MG63 (cell line): ENCODE measurements around the gene CAPG. TPM values are rescaled to one million over a fixed set of nuclear protein-coding genes. Genes with fewer than 3 reads are reported as not detected.
"Not testable (repeated sequence)": the region's sequence is repeated elsewhere in the genome, so short reads cannot be mapped to it uniquely, and the experiment has no call there.

ENCODE experiments used
- DNase-seq: peaks from one replicate; pipeline ENCODE4 v3.0.0-alpha.2; 2020
- H3K27me3 ChIP-seq: fragments of 250-450 bp; sonication (Bioruptor Pico); 2 replicates; pipeline ENCODE4 v1.5.1; 2020; ENCODE audit warnings: mild to moderate bottlenecking, moderate library complexity
- H3K36me3 ChIP-seq: fragments of 250-450 bp; sonication (Bioruptor Pico); 2 replicates; pipeline ENCODE4 v1.5.1; 2020; ENCODE audit warnings: mild to moderate bottlenecking, moderate library complexity
- H3K4me3 ChIP-seq: fragments of 250-450 bp; sonication (Bioruptor Pico); 2 replicates; pipeline ENCODE4 v1.5.1; 2020; ENCODE audit warnings: mild to moderate bottlenecking, moderate library complexity
- H3K9me3 ChIP-seq: fragments of 250-450 bp; sonication (Bioruptor Pico); 2 replicates; pipeline ENCODE4 v1.5.1; 2020; ENCODE audit warnings: mild to moderate bottlenecking, moderate library complexity
- total RNA-seq: library from RNA; depleted of rRNA; stranded (reverse); fragments of >200 nt; shearing (Covaris generic); gene quantifications from 2 replicates; pipeline ENCODE4 v1.2.3, GENCODE V29; 2014; ENCODE audit warnings: low replicate concordance

CAPG gene
- total RNA-seq, 1 experiment from 2014 or later: 538 TPM

GRCh38 chr2:85394261-85394681, 15.9 kb downstream of the CAPG start:
- no peak overlapping the region for H3K4me3 ChIP-seq
- peak; percentile 47 for DNase-seq
- H3K9me3 ChIP-seq: no peaks in the 10 kb centered on the region
- no peaks in the 10 kb centered on the region for H3K27me3 ChIP-seq
- peaks cover 81% of the 10 kb centered on the region for H3K36me3 ChIP-seq

DNA sequence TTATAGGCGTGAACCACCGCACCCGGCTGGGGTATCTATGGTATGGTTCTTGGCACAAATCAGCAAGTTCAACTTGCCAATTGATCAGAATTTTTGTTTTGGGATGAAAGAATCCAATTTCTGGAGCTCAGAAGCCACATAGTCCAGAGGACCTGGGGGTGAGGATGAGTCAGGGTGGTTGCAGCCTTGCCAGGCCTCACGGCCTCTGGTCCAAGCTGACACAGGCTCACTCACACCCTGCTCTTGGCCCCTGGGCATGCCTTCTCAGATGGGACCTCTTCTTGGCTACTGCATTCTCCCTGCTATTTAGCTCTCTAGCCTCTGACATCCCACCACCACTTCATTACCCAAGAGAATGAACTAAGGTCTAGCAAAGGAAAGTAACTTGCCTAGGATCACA, 16.3 kb downstream of the CAPG start:
- H3K27me3 ChIP-seq: no peaks in the 10 kb centered on the region
- H3K36me3 ChIP-seq: peaks cover 80% of the 10 kb centered on the region
- no peaks in the 10 kb centered on the region for H3K9me3 ChIP-seq
- DNase-seq: peak; percentile 90
- H3K4me3 ChIP-seq: no peak overlapping the region

GRCh38 chr2:85390941-85391669, 19.1 kb downstream of the CAPG start:
- peak; percentile 47 for DNase-seq
- Histone ChIP-seq H3K36me3 (peaks cover 64% of the 10 kb centered on the region), H3K9me3 (no peaks in the 10 kb centered on the region), H3K27me3 (no peaks in the 10 kb centered on the region), H3K4me3 (no peak overlapping the region)

GRCh38 chr2:85388878-85389538, 21.2 kb downstream of the CAPG start:
- H3K9me3 ChIP-seq: no peaks in the 10 kb centered on the region
- no peak overlapping the region for H3K4me3 ChIP-seq
- peaks cover 51% of the 10 kb centered on the region for H3K36me3 ChIP-seq
- DNase-seq: no peak
- H3K27me3 ChIP-seq: no peaks in the 10 kb centered on the region

DNA sequence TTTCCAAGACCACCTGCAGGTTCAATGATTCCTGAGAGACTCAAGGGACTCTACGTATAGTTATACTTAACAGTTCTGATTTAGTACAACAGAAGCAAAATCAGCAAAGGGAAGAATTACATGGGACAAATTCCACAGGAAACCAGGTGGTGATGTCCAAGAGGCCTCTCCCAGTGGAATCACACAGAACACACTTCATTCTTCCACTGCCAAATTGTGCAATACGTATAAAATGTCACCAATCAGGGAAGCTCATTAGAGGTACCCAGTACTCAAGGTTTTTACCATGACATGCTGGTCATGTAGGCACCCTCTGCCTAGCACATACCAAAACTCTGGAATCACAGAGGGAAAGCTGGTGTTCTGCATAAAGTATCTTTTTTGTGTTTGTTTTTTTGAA, 22.4 kb downstream of the CAPG start:
- no peaks in the 10 kb centered on the region for H3K9me3 ChIP-seq
- H3K36me3 ChIP-seq: peaks cover 42% of the 10 kb centered on the region

GRCh38 chr2:85385746-85386145, 24.4 kb downstream of the CAPG start:
- no peaks in the 10 kb centered on the region for H3K9me3 ChIP-seq
- no peak overlapping the region for H3K4me3 ChIP-seq
- no peaks in the 10 kb centered on the region for H3K27me3 ChIP-seq
- DNase-seq: no peak
- peaks cover 25% of the 10 kb centered on the region for H3K36me3 ChIP-seq

More for the DNA sequence above, 22.4 kb downstream of the CAPG start:
- DNase-seq: no peak
- Histone ChIP-seq H3K27me3 (no peaks in the 10 kb centered on the region), H3K4me3 (no peak overlapping the region)

GRCh38 chr2:85383850-85384249, 26.3 kb downstream of the CAPG start:
- H3K27me3 ChIP-seq: no peaks in the 10 kb centered on the region
- no peaks in the 10 kb centered on the region for H3K9me3 ChIP-seq
- H3K4me3 ChIP-seq: no peak overlapping the region
- DNase-seq: no peak
- peaks cover 18% of the 10 kb centered on the region for H3K36me3 ChIP-seq

DNA sequence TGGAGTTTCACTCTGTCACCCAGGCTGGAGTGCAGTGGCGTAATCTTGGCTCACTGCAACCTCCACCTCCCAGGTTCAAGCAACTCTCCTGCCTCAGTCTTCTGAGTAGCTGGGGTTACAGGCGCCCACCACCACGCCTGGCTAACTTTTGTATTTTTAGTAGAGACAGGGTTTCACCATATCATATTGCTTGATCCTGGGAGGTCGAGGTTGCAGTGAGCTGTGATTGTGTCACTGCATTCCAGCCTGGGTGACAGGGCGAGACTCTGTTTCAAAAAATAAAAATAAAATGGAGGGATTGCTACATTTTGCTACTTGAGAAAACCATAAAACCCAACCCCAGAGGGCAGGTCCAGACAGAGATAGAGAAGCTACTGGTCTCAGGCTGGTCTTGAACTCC, 27.0 kb downstream of the CAPG start:
- DNase-seq, H3K27me3 ChIP-seq, H3K4me3 ChIP-seq, H3K9me3 ChIP-seq: not testable (repeated sequence)
- peaks cover 15% of the 10 kb centered on the region for H3K36me3 ChIP-seq

- Histone ChIP-seq H3K9me3 (no peaks in the 10 kb centered on the region), H3K4me3 (no peak overlapping the region), H3K36me3 (peaks cover 12% of the 10 kb centered on the region), H3K27me3 (no peaks in the 10 kb centered on the region)
- DNase-seq: no peak
Observed at GRCh38 chr2:85380048-85380447, 30.1 kb downstream of the CAPG start.

DNA sequence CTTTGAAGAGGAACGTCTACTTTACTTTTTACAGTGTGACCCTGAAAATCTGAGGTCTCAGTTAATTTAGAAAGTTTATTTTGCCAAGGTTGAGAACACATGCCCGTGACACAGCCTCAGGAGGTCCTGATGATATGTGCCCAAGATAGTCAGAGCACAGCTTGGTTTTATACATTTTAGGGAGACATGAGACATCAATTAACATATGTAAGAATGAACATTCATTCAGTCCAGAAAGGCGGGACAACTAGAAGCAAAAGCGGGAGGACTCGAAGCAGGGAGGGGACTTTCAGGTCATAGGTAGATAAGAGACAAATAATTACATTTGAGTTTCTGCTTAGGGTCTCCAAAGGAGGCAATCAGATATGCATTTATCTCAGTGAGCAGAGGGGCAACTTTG, 31.9 kb downstream of the CAPG start:
- no peak for DNase-seq
- no peaks in the 10 kb centered on the region for H3K9me3 ChIP-seq
- H3K36me3 ChIP-seq: peaks cover 10% of the 10 kb centered on the region
- no peaks in the 10 kb centered on the region for H3K27me3 ChIP-seq
- H3K4me3 ChIP-seq: no peak overlapping the region

- Histone ChIP-seq H3K4me3 (no peak overlapping the region), H3K36me3 (peaks cover 13% of the 10 kb centered on the region), H3K27me3 (no peaks in the 10 kb centered on the region), H3K9me3 (no peaks in the 10 kb centered on the region)
- DNase-seq: no peak
Observed at GRCh38 chr2:85377083-85377482, 33.1 kb downstream of the CAPG start.

DNA sequence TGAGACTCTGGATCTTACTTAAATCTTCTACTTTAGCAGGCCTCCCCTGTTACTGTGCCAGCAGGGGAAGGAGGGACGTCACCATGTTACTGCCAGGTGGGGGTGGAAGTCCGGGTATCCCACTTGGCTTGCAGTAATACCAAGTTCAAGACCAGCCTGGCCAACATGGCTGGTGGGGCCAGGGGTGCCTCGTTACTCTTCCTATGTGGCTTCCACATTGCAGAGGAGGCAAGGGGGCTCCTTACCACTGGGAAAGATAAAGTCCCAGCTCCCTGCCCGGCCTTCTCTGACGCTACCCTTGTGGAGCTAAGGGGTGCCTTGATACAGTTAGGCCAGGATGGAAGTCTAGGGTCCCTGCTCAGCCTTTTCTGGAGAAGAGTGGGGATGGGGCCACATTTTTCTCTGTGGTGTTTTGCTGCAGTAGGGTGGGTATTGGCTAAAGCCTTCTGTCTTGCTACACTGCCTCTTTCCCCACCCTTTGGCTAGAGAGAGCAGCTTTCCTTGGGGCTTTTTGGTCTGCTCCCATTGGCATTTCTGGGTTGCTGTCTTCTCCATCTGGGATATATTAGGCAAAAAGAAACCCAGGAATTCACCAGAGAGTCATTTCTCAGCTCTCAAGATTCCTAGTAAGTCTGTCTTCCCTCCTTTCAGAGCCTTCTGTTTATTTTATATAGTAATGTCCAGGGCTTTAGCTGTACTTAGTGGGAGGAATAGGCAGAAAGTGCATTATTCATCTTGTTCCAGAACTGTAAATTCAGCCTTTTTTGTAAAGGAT, 33.7 kb downstream of the CAPG start:
- DNase-seq: no peak
- no peak overlapping the region for H3K4me3 ChIP-seq
- H3K9me3 ChIP-seq: no peaks in the 10 kb centered on the region
- H3K27me3 ChIP-seq: no peaks in the 10 kb centered on the region
- peaks cover 13% of the 10 kb centered on the region for H3K36me3 ChIP-seq

GRCh38 chr2:85371045-85371444, 39.1 kb downstream of the CAPG start:
- no peak overlapping the region for H3K4me3 ChIP-seq
- no peaks in the 10 kb centered on the region for H3K27me3 ChIP-seq
- DNase-seq: no peak
- peaks cover 10% of the 10 kb centered on the region for H3K36me3 ChIP-seq
- H3K9me3 ChIP-seq: no peaks in the 10 kb centered on the region

- DNase-seq: peak; percentile 72
- Histone ChIP-seq H3K4me3 (no peak overlapping the region), H3K27me3 (no peaks in the 10 kb centered on the region), H3K36me3 (peaks cover 10% of the 10 kb centered on the region), H3K9me3 (no peaks in the 10 kb centered on the region)
Observed at GRCh38 chr2:85369500-85369899, 40.7 kb downstream of the CAPG start.

DNA sequence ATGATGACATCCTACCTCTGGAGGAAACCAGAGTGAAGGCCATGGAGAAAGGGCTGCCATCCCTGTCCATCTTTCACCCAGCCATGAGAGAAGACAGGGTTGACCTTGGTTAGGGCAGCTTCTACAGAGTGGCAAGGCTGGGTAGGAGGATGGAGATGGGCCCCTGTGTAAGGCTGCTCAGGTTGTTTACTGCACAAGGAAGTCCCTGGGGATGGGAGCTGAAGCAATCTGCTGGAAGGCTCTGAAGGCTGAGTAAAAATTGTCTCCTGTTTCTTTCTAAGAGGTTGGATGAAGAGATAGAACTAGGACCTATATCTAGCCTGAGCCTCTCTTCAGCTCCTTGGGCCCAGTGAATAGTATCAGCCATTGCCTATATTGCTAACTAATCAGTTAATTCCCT, 41.2 kb downstream of the CAPG start:
- DNase-seq: no peak
- Histone ChIP-seq H3K4me3 (no peak overlapping the region), H3K9me3 (no peaks in the 10 kb centered on the region), H3K27me3 (no peaks in the 10 kb centered on the region), H3K36me3 (peaks cover 10% of the 10 kb centered on the region)

DNA sequence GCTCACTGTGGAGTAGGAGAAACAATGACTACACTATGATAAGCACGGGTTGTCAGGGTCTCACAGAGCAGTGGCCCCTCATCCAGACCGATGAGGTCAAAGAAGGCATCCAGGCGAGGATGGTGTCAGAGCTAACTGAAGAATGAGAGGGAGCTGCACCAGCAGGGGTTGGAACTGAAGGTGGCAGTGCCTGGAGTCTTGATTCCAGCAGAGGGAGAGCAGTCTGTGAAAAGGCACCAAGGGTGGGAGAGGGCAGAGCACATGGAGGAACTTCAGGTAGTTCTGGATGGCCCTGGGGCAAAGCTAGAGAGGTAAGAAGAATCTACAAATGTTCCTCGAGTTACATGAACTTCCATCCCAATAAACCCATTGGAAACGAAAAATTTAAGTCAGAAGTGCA, 43.0 kb downstream of the CAPG start:
- Histone ChIP-seq H3K9me3 (no peaks in the 10 kb centered on the region), H3K4me3 (no peak overlapping the region), H3K27me3 (no peaks in the 10 kb centered on the region), H3K36me3 (peaks cover 18% of the 10 kb centered on the region)
- DNase-seq: no peak

GRCh38 chr2:85362653-85363387, 47.3 kb downstream of the CAPG start:
- not testable (repeated sequence) for H3K27me3 ChIP-seq, H3K4me3 ChIP-seq, DNase-seq, H3K9me3 ChIP-seq
- peaks cover 20% of the 10 kb centered on the region for H3K36me3 ChIP-seq
